GM19372 (cell line): ENCODE measurements around the gene KCNIP1.

ENCODE experiments used
- ATAC-seq: cut with Tn5 transposase; IDR thresholded peaks from one replicate; pipeline ENCODE4 v1.9.1; 2021; ENCODE audit warnings: mild to moderate bottlenecking, low read depth, moderate library complexity; ENCODE audit not compliant: unreplicated experiment

Gene KCNIP1

DNA sequence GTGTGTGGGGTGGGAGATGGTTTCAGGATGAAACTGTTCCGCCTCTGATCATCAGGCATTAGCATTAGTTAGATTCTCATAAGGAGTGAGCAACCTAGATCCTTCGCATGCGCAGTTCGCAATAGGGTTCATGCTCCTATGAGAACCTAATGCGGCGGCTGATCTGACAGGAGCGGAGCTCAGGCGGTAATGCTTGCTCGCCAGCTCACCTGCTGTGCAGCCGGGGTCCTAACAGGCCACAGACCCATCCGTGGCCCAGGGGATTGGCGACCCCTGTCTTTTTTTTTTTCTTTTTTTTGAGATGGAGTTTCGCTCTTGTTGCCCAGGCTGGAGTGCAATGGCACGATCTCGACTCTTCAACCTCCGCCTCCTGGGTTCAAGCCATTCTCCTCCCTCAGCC lies 119.1 kb downstream of the KCNIP1 start:
- no peak for ATAC-seq

DNA sequence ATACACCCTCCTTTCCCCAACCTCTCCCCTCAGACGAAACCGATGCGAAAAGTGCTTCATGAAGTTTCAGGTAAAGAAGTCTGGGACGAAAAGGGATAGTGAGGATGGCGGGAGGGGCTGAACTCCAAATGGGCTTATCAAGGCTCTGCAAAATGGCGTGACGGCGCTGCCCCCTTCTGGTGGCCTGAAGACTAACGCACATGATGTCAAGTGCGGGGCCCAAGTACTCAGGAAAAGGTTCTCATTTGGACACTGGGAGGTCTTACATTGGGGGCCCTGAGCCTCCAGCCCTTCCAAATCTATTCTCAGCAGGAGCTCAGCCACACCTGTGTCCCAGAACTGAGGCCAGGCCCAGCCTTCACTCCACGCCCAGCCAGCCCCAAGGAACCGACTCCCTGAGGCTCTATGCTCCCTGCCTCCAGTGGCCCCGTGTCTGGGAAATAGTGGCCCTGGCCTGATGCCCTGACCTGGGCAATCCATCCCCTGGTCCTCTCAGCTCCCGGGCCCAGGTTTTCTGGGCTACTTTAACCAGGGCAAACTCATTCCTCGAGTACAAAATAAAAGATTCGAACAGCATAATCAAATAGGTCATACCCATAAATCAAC lies 119.9 kb downstream of the KCNIP1 start:
- ATAC-seq, result no peak

DNA sequence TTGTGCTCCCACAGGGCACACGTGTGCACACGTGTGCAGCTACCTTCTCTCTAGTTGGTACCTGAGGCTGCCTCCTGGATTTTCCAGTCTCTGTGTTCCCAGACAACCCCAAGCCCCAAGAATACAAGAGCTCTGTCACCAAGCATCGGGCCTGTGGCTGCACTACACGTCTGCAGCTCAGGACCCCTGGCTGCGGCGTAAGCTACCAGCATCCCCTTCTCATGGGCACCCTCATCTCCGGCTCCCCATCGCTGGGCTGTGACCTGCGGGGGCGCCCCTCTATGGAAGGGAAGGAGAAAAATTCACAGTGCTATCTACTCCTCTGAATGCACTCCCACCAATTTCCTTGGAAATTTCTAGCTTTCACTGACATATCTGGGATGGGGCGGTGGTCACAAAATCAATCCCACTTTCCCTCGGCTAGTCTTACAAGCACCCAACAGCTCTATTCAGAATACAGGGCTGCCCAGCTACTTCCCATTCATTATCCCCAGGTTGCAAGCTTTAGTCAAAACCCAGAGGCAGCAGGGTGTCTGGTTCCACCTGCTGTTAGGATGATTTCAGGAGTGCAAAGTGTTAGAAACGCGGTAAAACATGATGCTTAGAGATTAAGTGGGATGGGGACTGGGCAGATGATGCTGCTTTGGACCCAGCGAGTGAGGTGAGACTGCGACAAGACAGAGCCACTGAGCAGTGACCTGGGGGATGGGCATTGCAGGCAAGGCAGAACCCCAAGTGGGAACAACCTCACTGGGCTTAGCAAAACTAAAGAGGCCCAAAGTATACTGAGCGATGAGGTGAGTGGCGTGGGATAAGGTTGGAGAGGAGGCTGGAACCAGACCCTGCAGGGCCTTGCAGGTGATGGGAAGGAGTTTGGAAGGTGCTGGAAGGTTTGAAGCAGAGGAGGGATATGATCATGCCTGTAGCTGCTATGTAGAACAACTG lies 121.7 kb downstream of the KCNIP1 start:
- no peak for ATAC-seq

DNA sequence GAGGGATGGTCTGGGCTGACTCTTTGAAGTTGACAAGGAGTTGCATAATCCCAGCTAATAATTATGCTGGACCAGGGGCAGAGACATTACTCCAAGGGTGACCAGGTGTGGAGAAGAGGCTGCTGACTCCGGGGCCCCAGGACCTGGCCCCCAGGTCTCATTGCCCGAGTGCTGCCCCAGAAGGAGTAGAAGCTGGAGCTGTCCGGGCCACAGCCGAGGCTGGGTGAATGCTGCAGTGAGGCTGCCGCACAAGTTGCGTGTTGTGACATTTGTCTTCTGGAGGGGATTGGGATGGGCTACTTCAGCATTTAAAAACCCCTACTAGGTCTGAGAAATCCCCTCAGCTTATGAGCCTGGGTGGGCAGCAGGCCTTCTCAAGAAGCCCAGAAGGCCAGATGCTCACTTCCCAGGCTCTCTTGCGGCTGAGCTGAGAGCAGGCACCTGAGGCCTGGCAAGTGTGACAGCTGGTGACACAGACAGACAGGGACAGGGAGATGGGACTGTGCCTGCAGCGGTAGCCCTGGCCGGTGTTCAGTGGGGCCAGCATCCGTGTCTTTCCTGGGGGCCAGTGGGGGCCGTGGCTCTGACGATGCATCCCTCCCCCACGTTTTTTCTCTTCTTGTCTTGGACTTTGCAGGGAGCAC lies 122.8 kb downstream of the KCNIP1 start:
- ATAC-seq, result no peak

DNA sequence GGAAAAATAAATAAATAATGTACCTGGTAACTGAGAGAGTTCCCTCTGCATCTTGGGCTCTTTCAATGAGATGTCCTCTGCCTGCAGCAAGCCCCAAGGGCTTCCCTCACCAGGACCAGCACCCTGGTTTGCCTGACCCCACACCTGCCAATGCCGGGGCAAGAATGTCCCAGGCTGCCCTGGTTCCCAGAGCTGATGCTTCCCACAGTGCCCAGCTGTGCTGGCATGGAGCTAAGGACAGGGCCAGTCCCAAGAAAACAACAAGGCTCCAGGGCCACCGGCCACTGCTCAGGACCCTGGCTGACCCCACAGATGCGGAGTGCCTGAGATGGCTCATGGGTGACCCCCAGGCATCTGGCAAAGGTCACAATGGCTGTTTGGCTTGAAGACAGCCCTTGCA lies 123.5 kb downstream of the KCNIP1 start:
- no peak for ATAC-seq

DNA sequence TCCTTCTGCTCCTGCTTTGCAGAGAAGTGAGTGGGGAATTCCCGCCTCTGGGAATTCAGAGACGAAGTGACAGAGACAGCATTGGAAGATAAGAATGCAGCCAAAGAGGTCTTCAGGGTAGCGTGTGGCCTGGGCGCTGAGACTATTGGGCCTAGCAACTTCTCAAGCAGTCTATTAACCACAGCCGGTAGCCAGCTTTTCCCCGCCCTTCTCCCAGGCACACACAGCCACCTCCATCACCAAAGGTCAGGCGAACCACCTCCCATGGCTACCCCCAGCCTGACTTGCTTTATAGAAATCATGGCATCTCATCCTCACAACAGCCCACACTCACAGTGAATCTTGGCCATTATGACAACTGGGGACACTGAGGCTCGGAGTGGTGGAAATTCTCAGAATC lies 124.2 kb downstream of the KCNIP1 start:
- ATAC-seq, result no peak

DNA sequence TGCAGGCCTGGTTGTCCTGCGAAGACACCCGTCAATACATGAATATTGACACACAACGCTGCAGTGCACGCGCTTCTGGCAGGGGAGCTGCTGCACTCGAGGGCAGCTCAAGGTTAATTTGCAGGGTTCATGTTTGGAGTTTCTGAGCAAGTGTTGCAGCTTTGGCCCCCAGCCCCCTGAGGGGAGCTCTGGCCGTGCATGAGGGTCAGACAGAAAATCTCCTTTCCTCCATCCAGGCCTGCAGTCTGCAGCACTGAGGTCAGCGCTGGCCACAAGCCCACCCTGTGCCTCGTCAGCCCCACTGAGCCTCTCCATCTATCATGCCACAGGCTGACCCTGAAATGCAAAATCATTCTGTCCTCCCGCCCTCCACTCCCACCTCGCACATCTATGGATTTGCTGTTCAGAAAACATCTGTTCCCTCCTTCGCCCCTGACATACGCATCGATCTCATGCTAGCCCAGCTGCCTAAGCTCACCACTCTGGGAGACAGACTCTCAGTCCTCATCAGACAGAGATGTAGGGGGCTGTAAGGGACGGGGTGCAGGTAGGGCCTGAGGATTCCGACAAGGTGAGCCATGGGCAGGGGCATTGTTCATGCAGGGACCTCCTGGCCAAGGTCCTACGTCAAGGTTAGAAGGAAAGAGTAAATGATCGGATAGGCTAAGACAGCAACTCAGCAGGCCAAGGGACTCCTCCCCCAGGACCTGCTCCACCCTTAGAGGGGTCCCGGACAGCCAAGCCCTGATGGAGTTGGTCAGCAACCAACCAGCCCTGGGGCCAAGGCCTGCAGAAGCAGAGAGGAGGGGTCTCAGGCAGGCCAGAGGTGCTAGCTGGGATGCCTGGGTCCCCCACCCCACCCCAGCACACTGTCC lies 125.1 kb downstream of the KCNIP1 start:
- ATAC-seq, result no peak

DNA sequence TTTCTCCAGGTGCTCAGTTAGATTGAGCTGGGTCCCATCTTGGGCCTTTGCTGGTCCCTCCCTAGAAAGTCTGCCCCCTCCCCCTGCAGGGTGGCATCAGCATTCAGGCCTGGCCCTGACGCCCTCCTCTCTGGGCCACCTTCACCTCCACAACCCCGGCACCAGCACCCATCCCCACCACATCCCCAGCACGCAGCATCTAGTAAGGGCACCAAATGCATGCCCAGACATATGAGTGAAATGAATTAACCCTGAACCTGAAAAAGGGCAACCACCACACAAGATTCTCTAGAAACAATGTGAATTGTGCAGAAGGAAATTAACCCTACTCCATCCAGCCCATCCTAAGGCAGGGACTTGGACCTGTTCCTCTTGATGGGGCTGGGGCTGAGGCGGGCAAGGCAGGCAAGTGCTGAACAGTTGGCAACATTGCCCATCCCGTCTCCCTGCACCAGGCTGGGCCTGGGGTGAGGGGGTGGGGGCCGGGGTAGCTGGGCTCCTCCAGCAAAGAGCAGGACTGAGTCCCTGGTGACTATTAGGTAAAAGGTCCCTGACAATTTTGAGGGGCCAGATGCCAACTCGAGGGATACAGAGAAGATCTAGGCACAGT lies 125.9 kb downstream of the KCNIP1 start:
- ATAC-seq, result no peak

DNA sequence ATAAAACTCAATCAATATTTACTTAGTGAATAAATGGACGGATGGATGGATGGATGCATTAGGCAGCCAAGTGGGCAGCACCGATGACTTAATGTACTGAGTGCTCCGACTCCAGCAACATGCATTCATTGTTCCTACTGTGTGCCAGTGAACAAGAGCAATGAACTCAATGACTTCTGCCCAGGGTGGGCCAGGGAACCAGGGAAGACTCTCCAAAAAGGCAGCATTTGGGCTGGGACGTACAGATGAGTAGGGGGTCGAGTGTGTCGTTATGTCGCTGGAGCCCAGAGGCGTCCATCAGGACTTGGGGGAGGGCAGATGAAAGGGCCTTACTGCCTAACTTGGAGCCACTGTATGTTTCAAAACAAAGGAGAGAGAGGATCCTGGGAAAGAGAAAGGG lies 126.4 kb downstream of the KCNIP1 start:
- ATAC-seq, result no peak

DNA sequence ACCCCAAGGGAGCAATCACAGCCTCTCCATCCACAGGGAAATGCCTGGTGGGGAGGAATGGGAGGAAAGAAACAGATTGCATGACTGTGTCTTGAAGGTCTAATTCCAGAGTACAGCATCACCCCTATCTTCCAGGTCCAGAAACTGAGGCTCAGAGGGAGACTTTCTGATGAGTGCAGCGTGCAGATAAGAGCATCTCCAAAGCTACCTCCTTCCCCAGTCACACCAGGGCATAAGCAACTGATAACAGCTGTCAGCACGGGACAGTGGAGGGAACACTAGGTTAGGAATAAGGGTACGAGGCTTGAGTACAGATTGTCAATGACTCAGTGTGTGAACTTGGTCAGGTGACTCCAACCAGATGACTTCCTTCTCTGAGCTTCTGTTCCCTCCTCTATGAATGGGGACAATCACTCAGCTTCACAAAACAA lies 126.9 kb downstream of the KCNIP1 start:
- ATAC-seq, result no peak

DNA sequence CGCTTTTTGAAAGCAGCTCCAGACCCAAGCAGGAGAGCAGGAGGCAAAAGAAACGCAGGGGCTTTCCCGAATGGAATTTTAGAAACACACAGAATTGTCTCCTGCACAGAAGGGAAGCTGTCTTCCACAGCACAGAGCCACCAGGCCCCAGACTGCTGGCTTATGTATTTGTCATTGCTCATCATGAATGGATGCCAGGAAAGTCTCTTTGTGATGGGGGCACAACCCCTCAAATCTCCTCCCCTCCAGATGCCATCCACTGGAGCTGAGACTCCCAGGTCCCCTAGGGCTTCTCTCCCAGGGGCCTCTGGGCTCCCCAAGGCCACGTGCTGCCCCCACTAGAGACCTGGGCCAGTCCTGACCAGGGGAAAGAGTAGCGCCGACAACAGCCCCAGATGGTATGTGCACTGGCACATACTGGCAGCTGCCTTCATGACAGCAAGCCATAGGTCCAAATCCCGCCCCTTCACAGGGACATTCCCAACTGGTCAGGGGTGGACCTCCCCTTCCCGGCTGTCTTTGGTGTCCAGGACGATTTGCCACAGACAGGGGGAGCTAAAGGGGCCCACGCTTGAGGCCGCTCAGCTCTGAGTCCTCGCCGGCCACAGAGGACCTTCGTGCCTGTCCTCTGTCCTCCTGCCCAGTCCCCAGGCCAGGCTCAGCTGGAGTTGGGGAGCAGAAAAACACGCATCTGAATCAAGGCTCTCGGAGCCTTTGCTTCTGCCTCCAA lies 127.8 kb downstream of the KCNIP1 start:
- ATAC-seq, result no peak

DNA sequence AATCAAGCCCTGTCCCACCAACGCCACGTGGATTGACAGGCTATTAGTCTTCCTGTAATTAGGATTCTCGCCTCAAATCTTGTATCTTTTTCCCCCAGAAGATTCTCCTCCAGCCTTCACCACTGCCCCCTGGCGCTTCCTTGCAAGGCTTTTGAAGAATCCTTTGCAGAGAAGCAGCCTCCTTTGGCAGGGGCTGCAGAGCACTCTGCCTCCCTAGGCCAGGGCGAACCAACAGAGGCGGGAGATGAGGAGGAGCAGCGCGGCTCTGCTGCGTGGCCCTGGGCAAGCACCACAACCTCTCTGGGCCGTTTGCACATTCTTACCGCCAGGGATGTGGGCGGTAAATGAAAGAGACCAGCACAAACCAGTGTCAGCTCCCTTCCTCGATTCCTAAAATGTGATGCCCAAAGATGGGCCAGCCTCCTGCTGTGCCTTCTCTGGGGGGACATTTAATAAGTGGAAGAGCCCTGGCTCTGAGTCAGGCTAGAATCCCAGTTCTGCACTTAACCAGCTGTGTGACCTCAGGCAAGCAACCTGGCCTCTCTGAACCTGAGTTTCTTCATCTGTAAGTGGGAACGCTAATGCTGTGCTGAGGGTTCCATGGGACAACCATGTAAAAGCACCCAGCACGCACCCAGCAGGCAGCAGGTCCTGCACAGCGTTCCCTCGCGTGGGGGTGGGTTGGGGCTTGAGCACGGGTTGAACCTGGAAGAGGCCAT lies 128.6 kb downstream of the KCNIP1 start:
- no peak for ATAC-seq

DNA sequence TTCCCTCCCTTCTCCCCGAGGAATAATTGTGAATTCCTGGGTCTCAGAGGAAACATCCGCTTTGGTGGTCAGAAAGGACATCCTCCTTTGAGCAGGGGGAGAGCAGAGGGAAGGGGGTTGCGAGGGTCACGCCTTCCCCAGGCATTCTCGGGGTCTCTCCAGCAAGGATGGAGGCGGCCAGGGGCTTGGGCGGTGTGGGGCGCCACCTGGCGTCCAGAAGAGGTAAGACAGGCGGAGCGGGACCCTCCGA lies 129.1 kb downstream of the KCNIP1 start:
- ATAC-seq, result peak; percentile 54

DNA sequence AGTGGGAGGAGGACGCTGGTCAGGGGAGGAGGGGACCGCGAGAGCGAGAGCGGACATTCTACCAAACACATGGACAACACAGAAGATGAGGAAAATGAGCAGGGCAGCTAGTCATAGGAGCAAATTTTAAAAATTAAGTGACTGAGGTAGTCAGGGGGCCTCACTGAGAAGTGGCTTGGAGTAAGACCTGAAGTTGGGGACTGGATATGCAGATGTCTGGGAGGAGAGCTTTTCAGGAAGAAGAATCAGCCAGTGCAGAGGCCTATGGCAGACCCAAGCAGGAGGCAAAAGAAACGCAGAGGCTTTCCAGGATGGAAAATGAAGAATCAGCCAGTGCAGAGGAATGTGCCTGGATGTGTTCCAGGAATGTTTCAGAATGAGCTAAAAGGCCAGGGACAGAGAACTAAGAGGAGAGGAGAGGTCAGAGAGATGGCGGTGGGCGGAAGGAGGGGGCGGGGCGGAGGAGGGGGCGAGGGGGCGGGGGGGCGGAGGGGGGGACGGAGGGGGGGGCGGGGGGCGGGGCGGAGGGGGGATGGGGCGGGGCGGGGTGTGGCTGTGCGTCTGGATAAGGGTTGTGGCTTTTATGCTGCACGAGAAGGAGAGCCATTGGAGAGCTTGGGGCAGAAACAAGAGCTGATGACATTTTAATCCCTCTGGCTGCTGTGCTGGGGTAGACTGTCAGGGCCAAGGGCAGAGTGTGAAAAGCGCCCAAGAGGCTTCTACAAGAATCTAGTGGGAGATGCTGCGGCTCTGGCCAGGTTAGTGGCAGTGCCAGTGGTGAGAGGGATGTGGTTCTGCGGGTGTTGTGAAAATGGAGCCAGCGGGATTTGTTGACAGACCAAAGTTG lies 129.6 kb downstream of the KCNIP1 start:
- ATAC-seq, result no peak

DNA sequence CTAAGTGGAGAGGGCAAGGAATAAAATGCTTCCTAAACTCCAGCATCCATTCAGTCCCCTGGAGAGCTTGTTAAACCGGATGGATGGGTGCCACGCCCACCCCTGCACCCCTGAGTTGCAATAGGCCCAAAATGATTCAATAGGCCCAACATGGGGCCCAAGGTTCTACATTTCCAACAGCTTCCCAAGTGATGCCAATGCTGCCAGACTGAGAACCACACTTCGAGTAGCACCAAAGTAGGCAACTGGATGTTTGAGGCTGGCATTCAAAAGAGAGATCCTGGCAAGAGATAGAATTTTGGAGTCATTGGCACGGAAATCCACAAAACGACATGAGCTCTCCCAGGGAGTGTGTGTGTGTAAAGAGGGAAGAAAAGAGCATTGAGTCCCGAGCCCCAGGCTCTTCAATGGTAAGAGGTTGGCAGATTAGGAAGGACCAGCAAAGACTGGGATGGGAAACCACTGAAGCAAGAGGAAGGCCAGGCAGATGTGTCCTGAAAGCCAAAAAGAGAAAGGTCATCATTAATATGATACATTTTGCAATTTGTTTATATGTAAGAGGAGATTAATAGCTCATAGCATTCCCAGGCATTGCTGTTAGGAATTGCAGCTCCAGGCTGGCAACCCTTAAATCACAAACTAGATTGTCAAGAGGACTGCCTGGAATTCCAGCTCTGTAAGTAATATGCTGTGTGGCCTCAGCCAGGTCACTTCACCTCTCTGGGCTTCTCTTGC lies 130.6 kb downstream of the KCNIP1 start:
- no peak for ATAC-seq

DNA sequence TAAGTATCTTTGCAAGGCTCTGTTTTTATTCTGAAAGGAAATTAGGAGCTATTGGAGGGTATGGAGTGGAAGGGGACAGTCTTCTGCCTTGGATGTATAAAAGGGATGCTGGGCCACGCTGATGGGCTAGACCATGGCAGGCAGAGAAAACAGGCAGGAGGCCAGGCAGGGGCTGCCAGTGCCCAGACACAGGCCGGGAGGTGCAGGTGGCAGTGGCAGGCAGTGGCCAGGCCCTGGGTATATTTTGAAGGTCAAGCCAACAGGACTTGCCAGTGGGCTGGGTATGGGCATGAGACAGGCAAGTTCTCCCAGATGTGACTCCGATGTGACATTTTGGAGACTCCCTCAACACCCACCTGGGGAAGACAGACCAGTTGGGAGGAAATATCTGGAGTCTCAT lies 131.9 kb downstream of the KCNIP1 start:
- ATAC-seq, result no peak

DNA sequence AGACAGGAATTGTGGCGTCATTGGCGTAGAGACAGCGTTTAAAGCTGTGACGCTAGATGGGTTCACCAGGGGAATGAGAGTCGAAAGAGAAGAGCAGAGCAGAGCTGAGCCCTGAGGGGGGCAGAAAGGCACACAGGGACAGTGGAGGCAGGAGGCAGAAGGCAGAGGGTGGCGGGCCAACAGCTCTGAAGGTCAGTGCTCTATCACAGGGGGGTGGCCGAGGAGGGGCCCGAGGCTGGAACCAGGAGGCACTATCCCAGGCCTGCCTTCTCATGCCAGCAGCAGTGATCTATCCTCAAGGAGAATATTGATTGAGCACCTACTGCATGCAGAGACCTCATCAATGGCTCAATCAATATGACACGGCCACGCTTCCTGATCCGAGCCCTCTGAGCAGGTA lies 132.4 kb downstream of the KCNIP1 start:
- ATAC-seq, result no peak
